ENCODE measurements around the gene CPD. TPM values are rescaled to one million over a fixed set of nuclear protein-coding genes. Genes with fewer than 3 reads are reported as not detected.

CPD gene
- total RNA-seq, 4 donors from 2014 or later = 54.6 to 144 (median 104) TPM

DNA sequence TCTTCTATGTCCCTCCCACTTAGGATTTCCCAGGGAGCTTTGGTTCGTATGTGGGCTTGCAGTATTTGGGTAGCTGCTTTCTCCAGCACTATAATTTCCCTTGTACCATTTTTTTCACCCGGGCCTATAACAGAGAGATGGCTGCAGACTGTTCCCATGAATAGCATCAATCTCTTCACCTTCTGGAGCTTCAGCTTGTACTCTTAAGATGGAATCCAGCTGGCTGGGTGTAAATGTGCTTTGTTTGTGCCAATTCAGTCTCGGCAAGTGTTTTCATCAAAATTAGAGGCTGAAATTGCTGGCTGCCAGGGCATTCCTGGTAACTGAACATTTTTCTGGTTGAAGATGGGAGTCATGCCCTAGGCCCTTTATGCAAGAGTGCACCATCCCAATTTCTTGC is 12.2 kb upstream of the CPD start:
- TF ChIP-seq, protein P1, sequence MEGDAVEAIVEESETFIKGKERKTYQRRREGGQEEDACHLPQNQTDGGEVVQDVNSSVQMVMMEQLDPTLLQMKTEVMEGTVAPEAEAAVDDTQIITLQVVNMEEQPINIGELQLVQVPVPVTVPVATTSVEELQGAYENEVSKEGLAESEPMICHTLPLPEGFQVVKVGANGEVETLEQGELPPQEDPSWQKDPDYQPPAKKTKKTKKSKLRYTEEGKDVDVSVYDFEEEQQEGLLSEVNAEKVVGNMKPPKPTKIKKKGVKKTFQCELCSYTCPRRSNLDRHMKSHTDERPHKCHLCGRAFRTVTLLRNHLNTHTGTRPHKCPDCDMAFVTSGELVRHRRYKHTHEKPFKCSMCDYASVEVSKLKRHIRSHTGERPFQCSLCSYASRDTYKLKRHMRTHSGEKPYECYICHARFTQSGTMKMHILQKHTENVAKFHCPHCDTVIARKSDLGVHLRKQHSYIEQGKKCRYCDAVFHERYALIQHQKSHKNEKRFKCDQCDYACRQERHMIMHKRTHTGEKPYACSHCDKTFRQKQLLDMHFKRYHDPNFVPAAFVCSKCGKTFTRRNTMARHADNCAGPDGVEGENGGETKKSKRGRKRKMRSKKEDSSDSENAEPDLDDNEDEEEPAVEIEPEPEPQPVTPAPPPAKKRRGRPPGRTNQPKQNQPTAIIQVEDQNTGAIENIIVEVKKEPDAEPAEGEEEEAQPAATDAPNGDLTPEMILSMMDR (IDR thresholded peaks at IDR 0.05) = no peak
- no peak for TF ChIP-seq POLR2A (IDR thresholded peaks at IDR 0.05)
- no peak for DNase-seq
- Histone ChIP-seq H3K4me3 (no peak overlapping the region), H3K27me3 (no peaks in the 10 kb centered on the region), H3K36me3 (no peaks in the 10 kb centered on the region), H3K9me3 (no peaks in the 10 kb centered on the region), H3K27ac (no peak overlapping the region), H3K4me1 (no peaks in the 10 kb centered on the region)
- intact Hi-C loops (cut with DNase I; ENCODE audit: low total_unique reads) = no loop called here

DNA sequence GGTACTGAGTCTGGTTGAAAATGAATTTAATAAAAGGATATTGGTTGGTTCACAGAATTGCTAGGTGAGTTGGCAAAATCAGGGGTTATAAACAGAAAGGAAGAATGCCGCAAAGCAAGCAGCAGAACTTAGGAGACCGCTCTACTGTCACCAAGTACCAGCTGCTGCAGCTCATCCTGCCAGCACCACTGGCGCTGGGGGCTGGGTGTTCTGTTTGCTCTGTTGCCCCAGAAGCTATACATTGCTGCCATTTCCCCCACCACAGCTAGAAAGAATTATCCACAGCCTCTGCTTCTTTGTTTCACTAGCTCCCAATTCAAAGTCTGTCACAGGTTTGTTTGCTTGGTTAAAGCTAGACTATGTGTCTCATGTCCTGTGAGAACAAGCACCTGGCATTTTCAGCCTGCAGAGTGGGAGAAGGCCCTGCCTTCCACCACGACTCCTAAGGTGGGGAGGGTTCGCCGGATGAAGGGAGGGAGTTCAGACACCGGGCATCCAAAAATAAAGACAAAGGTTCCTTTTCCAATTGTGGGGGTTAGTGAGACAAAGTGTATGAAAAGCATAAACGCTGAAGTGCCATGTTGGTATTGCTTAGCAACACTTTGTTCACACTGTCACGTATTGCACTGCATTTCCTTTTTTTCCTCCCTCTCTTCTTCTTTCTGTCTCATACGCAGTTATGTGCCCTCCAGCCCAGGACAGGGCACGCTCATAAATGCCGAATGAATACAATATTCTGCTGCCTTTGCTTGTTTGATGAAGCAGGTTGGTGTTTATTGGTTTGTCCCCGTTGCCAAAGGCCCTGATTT is 9.6 kb upstream of the CPD start:
- no peaks in the 10 kb centered on the region for H3K36me3 ChIP-seq
- H3K4me3 ChIP-seq = no peak overlapping the region
- no peak overlapping the region for H3K27ac ChIP-seq
- no peaks in the 10 kb centered on the region for H3K9me3 ChIP-seq
- intact Hi-C loops (cut with DNase I; ENCODE audit: low total_unique reads) = no loop called here
- TF ChIP-seq, protein P1 (IDR thresholded peaks at IDR 0.05) = no peak
- TF ChIP-seq POLR2A (IDR thresholded peaks at IDR 0.05) = no peak
- H3K27me3 ChIP-seq = no peaks in the 10 kb centered on the region
- H3K4me1 ChIP-seq = no peaks in the 10 kb centered on the region
- DNase-seq = no peak

DNA sequence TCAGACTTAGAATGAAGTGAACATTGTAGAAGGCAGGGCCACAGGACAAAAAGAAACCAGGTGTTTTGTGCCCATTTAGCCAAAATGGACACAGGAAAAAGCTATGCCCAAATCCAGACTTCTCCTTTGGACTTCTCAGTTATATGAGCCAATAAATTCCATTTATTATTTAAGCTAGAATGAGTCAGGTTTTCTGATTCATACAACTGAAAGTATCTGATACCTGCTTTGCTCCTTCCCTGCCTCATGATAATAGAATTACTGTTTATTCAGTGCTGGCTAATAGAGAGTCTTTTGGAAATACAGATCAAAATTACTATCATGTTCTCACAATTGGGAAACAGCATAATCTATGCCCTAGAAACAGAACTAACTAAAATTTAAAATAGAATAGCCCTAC is 8.7 kb upstream of the CPD start:
- intact Hi-C loops (cut with DNase I; ENCODE audit: low total_unique reads) = no loop called here
- Histone ChIP-seq H3K9me3 (no peaks in the 10 kb centered on the region), H3K27ac (no peak overlapping the region), H3K4me3 (no peak overlapping the region), H3K36me3 (no peaks in the 10 kb centered on the region), H3K4me1 (no peaks in the 10 kb centered on the region), H3K27me3 (no peaks in the 10 kb centered on the region)
- TF ChIP-seq, protein P1 (IDR thresholded peaks at IDR 0.05) = no peak
- TF ChIP-seq POLR2A (IDR thresholded peaks at IDR 0.05) = no peak
- DNase-seq = no peak

DNA sequence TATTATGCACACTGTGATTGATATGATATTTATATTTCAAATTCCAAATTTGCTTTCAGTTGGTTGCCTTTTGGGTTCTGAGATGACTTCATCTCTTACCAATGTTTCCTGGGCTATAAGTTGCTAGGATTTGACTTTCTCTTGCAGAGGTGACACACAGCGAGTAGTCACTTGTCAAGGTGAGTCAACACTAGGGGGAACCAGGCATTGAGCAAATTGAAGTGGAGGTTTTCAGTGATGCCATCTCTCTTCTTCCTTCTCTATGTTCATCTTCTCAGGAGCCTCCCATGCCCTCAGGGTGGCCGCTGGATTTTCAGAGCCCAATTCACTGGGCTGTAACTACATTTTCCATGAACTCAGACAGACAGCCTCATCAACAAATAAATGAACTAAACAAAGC is 6.0 kb upstream of the CPD start:
- intact Hi-C loops (cut with DNase I; ENCODE audit: low total_unique reads) = no loop called here
- Histone ChIP-seq H3K4me3 (no peak overlapping the region), H3K9me3 (no peaks in the 10 kb centered on the region), H3K27ac (no peak overlapping the region), H3K27me3 (no peaks in the 10 kb centered on the region), H3K4me1 (no peaks in the 10 kb centered on the region), H3K36me3 (no peaks in the 10 kb centered on the region)
- no peak for TF ChIP-seq POLR2A (IDR thresholded peaks at IDR 0.05)
- DNase-seq = no peak

DNA sequence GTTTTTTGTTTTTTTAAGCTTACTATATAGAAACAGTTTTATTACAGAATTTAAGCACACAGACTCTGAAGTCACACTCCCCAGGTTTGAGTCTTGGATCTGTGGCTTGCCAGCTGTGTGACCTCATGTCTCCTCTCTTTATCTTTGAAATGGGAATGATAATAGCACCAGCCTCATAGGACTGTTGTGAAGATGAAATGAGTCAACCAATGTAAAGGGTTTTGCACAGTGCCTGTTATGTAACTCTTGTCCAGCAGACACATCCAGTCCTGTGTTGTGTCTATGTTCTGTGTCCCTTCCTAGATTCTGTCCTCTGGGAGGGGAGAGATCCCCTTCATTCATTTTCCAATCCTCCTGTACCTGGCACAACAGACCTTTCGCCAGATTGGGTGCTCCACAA is 3.1 kb upstream of the CPD start:
- Histone ChIP-seq H3K4me1 (no peaks in the 10 kb centered on the region), H3K36me3 (no peaks in the 10 kb centered on the region), H3K27me3 (no peaks in the 10 kb centered on the region), H3K9me3 (no peaks in the 10 kb centered on the region), H3K4me3 (no peak overlapping the region), H3K27ac (no peak overlapping the region)
- intact Hi-C loops (cut with DNase I; ENCODE audit: low total_unique reads) = no loop called here
- DNase-seq = no peak
- TF ChIP-seq, protein P1 (IDR thresholded peaks at IDR 0.05) = no peak
- TF ChIP-seq POLR2A (IDR thresholded peaks at IDR 0.05) = no peak

Measured in uterus (tissue), 4 donors.